ENCODE data around the gene COPE.

COPE gene

DNA sequence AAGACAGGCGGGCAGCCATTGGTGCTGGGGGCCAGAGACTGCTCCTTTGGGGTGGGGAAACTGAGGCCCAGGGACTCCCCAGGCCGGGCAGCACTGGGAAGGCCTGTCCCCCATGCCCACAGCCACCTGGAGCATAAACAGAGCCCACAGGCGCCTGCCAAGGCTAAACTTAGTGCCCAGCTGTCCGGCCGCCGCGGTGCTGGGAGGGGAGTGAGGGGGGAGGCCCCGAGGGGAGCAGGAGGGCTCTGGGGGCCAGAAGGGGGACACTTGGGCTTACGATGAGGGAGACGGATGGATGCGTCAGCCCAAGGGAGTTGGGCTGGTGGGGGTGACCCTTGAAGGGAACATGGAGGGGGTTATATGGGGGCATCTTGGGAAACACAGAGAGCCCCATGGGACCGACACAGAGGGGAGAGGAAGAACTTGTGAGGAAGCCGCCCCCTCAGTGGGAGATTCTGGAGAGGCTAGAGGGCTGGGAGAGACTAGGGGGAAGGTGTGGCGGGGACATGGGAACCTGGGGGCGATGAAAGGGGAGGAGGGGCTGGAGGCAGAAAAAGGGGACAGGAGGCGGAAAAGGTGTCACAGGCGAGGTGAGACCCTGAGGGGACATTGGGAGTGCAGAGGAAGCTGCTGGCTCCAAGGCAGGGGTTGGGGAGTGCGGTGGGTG lies 25.5 kb downstream of the COPE start:
- DNase-seq, result no peak

DNA sequence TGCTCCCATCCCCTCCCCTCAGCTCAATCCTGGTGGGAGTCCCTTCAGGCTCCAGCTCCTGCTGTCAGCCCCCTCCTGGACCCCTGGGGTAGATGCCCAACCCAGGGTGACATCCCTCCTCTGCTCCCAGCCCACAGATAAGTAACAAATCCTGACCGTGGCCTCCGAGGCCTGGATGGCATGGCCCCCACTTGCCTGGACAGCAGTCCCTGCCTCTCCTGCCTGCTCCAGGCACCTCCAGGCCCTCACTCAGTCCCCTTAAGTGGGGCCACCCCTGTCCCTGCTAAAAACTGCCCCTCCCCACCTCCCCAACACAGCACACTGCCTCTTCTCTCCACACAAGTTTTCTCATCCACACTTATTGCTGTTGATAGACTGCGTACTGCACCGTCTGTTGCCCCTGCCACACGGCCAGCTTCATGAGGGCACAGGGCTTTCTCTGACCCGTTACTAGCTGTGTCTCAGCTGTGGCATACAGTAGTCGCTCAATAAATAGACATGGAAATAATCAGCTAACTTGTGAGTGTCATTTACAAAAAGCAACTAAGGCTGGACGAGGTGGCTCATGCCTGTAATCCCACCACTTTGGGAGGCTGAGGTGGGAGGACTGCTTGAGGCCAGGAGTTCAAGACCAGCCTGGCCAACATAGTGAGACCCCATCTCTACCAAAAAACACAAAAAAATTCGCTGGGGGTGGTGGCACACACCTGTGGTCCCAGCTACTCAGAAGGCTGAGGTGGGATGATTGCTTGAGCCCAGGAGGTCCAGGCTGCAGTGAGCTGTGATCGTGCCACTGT lies 29.0 kb downstream of the COPE start:
- no peak for DNase-seq

DNA sequence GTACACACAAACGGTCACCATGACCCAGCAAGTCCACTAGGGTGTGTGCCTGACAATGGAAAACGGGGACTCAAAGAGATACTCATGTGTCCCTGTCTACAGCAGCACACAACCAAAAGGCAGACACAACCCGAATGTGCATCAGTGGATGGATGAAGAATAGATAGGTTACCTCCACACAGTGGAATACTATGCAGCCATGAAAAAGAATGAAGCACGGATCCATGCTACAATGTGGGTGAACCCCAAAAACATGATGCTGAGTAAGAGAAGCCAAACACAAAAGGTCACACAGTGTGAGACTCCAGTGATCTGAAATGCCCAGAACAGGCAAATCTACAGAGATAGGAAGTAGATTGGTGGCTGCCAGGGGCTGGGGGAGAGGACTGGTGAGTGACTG lies 32.2 kb downstream of the COPE start:
- no peak for DNase-seq

DNA sequence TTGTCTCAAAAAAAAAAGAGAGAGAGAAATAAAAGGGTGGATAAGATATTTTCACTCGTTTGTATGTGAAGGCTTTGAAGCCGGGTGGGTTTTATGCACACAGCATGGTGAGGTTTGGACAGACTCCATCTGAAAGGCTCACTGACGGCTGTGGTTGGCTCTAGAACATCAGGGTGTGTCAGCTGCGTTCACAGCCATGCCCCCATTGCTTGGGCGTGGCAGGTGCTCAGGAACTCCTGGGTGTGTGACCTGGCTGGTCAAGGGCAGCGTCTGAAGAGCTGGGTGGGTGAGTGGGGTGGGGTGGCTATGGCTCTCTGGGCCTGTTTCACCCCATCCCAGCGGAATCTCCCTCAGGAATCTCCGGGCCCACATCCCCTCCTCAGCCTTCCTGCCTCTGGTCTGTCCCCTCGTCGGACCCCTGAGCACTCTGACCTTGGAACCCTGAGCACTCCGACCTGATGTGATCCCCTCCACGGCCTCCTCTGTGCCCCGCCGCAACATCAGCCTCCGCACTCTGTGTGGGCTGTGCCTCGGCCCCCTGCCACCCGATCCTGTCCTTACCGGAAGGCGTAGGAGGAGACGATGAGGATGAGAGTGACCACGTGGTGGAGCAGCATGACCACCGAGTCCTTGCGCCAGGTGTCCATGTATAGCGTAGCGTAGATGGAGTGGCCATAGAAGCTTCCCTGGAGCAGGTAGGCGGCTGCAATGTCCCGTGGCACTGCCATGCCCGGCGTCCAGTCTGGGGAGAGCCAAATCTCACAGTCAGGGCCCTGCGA lies 35.5 kb downstream of the COPE start:
- peak; percentile 13 for DNase-seq

DNA sequence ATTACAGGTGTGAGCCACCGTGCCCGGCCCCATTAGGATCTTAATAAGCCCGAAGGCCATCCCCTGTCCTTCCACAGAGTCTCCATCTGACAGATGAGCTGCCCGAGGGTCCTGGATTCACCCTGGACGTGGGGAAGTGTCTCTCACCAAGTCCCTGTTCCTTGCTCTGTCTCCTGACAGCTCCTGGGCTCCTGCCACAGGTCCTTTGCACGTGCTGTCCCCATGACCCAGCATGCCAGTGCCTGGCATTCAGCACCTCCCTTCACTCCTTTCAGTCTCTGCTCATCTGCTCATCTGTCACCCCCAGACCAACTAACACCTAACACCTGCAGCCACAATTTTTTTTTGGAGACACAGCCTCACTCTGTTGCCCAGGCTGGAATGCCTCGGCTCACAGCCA lies 37.7 kb downstream of the COPE start:
- DNase-seq, result no peak

DNA sequence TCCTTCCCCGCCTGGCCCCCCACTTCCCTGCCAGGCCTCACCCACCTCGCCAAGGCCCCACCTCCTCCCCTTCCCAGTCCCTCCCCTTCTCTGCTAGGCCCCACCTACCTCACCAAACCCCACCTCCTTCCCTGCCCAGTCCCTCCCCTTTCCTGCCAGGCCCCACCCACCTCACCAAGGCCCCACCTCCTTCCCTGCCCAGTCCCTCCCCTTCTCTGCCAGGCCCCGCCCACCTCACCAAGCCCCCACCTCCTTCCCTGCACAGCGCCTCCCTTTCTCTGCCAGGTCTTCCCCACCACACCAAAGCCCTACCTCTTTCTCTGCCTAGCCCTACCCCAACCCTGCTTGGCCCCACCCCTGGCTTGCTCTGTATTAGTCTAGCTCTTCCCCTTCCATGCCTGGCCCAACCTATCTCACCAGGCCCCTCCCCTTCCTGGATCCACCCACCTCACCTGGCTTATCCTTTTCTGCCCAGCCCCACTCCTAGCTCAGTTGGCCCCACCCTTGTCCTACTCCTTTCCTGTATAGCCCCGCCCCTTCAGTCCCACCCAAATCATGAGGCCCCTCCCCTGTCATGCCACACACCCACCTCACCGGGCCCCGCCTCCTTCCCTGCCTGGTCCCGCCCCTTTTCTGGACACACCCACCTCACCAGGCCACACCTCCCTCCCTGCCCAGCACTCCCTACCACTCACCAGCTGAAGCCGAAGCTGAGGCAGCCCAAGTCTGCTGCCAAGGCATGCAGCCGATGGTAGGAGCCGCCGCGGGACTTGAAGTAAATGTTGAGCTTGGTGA lies 39.4 kb downstream of the COPE start:
- DNase-seq, result peak; percentile 70

DNA sequence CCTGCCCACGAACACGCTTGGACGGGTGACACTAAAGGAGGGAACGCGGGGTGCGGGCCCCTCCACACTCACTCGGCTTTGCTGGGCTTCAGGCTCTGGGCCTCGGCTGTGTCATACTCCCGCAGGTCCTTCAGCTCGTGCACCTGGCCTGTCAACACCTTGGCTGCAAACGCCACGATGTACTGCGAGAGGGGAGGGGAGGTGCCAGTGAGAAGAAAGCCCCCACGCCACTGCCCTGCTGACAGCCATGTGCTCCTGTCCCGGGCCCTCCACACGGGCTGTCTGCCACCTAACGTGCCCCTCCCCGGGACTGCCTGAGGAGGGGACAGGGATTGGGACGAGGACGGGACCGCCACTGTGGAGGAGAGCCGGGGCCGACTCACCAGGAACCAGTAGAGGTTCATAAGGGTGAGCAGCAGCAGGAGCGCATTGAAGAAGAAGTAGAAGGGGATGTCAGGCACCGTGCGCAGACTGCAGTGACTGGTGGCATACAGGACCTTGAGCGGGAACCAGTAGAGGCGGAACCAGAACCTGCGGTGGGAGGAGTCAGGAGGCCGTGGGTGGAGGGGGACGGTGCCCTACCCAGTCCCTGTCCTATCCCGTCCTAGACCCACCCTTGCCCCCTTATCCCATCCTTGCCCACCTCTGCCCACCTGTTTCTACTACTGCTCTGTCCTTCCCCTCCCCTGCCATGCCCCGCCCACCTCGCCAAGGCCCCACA lies 40.2 kb downstream of the COPE start:
- peak; percentile 39 for DNase-seq

DNA sequence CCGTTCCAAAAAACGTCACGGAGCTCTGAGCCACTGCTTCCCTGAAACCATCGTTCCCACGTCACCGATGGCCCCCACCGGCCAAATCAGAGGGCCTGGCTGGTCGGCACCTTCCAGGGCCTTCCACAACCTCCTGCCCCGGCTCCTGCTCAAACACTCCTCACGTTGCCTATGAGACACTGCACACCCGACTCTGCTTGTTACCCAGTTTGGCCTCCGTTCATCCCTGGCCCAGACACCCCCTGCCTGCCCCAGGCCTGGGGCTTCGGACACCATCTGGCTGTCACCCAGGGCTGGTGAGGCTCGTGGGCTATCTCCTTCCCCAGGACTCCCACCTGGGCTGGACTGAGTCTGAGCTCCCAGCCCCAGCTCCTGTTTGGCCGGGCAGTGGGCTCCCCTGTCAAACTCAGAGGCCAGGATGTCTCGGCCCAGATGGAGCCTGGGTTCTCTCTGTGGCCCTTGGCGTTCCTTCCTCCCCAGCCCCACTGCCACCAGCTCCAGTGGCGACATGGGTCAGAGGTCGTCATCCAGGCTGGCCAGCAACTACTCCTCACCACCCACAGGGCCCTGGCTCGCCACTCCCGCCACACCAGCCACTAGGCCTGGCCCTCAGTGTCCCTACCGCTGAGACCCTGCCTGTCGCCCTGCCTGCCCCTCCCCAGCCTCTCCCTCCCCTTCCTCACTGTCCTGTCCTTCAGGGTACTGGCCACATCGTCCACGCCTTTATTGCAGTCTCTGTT lies 41.0 kb downstream of the COPE start:
- no peak for DNase-seq

DNA sequence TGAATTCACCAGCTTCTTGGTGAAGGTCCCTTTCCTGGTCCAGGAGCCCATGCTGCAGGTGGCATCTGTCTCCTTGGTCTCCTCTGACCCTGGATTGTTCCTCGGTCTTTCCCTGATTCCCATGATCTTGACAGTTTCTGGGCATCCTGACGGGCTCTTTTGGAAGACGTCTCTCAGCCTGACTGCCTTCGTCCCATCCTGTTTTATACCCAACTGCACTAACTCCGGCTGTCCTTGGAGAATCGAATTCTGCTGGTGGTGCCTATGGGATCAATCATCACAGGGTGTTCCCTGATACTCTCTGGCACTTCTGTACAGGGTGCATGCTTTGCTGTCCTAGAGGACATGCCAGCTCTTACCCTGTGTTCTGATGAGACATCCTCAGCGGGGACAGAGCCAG lies 42.3 kb downstream of the COPE start:
- no peak for DNase-seq

DNA sequence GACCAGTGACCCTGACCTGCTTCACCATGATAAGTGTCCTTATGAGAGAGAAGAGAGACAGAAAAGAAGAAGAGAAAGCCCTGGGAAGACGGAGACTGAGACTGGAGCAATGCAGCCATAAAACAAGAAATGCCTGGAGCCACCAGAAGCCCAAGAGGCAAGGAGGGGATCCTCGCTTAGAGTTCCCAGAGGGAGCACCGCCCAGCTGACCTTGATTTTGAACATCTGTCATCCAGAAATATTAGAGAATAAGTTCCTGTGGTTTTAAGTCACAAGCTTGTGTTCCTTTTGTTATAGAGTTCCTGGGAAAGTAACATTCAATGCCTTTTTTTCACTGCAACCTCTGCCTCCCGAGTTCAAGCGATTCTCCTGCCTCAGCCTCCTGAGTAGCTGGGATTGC lies 43.5 kb downstream of the COPE start:
- DNase-seq, result no peak

DNA sequence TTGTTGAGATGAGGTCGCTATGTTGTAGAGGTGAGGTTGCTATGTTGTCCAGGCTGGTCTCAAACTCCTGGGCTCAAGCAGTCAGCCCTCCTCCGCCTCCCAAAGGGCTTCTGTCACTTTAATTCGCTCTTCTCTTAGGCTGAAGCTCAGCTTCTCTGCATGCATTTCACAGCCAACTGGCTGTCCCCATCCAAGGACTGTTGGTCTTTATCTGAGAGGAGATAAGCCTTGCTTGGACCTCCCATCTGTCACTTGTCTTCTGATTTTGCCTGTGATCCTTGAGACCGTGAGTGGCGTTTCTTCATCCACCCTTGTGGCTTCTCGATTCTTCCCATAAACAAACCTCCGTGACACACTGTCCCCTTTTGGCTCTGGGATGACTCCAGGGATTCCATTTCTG lies 47.6 kb downstream of the COPE start:
- DNase-seq, result no peak

DNA sequence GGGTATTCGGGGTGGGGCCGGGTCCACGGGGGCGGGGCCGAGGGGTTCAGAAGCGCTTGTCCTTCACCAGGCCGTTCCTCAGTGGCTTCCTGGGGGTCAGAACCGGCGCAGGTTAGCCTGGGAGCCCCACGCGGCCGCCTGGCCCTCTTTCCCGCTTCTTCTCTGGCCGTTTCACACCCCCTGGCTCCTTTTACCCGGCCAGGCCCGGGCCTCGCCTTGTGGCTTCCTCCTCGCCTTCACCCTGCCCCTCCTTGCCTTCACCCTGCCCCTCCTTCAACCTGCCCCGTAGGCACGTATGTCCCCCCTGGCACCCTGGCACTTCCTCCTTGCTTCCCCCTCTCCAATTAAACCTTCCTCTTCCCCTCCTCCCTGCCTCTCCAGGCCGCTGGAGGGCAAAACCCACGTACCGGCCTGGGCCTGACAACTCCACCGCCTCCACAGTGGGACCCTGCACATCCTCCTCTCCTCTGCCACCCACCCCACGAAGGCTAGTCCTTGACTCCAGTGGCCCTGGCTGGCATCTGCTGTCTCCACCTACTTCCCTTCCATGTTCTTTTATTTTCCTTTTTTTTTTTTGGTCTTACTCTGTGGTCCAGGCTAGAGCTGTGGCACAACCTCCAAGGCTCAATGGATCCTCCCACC lies 48.5 kb downstream of the COPE start:
- DNase-seq, result no peak

DNA sequence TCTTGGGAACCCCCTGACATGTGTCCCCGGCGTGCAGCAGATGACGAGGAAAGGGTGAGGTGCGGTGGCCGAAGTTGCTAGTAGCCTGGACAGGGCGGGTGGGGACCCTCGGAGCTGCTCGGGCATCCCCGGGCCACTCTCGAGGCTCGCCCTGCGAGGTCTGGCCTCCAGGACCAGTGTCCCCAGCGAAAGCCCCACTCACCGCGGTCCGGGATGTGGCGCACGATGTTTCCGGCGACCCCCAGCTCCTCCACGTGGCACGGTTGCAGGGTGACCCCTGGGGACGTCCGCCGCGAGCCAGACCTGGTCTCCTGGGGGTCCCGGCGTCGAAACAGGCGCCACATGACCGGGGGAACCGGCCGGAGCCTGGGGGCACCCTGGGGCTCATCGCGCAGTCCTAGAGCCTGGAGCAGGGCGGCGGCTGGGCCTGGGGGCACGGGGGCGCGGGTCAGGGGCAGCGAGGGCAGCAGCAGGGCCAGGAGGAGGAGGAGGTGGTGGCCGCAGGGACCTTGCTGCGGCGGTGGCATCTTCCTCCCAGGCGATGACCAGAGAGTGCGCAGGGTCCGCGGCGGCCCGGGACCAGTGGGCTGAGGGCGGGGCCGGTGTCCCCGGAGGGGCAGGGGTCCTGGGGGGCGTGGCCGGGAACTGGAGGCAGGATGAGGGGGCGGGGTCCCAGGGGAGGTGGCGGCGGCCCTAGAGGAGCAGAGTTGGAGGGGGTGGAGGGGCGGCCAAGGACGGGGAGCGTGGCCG lies 49.2 kb downstream of the COPE start:
- no peak for DNase-seq

DNA sequence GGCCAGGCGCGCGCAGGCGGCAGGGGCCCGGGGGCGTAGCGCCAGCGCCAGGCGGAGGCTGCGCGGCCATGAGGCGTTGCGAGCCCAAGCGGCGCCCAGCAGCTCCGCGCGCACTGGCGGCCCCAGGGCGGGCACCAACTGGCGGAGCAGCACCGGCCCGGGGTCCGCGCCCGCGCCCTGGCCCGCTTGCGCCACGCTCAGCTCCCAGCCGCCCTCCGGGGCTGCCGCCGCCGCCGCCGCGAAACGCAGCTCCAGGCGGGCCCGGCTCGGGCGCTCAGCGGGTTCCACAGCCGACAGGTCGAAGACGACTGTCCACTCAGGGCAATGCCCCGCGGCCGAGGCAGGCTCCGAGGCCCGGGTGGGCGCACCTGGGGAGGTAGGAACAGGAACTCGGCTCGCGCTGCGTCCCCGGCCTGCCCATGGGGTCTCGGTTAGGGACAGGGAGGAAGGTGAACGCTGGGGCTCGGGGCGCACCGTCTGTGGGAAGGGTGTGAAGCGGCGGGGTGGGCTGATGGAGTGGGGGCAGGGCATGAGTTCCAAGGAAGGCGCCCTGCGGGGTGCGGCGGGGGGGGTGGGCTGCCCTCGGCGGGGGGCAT lies 50.1 kb downstream of the COPE start:
- DNase-seq, result no peak

DNA sequence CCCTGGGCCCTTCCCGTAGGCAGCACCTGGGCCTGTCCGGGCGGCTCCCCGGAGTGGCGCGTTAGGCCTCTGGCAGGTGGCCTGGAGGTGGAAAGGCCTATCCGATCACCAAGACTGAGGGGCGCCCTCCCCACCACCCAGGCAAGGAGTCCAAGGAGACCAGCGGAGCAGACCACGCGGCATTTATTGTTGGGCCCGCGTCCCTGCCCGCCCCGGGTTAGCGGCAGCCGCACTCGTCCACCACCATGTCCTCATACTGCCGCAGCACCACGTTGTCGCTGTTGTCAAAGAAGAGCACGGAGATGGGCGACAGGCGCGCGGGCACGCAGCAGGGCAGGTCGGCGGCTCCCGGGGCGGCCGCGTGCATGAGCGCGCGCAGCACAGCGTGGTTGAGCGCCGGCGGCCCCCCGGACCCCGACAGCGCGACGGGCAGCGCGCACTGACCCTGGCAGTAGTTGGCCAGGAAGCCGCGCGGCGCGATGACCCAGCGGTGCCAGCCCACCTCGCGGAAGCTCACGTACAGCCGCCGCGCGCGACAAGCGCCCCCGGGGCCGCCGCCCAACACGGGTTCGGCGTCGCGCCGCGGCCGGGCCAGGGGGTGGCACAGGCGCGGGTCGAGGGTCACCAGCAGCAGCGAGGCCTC lies 50.7 kb downstream of the COPE start:
- no peak for DNase-seq

DNA sequence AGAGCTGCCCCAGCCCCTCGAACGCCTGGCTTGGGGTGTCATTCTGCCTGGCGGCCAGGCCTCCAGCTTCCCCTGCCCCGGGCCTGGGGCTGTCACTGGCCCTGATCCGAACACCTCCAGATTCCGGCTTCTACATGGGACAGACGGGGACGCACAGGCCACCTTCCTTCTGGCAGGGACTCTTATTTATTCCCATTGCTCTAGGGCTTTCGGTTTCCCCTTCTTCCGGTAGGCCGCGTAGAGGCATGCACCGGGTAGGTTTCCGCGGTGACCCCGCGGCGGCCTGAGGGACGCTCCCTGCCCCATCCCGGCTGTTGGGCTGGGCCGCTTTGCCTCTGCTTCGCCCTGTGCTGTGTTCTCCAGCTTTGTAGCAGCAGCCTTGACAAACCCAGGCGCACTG lies 51.4 kb downstream of the COPE start:
- no peak for DNase-seq

DNA sequence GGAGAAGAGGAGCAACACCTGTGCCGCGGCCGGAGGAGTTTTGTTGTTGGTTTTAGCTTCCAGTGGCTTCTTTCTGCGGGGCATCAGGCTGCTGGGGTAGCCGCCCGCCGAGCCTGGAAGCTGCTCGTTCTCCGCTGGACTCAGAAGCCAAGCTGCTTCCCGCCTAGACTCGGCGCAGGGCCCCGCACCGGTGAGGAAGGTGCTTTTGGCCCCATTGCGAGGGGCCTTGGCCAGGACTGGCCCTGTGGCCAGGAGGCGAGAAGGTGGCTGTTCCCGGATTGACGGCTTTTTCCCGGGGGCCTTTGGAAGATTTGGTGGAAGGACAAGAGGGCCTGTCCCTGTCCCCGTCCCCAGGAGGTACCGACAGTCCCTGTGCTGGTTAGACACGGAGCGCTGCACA lies 52.0 kb downstream of the COPE start:
- no peak for DNase-seq

DNA sequence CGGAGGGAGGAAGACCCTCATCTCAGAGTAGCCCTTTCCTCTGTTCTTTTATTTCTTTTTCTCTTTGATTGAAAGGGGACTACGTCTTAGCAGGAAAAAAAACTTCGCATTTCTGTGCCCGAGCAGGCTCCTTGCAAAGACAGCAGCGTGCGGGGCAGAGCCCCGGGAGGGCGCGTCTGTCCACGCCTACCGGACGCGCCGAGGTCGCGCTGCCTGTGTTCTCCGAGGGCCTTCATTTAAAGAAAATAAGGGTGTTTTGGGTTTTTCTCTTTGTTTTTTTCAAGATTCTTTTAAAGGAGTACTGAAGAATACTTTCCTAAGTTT lies 52.4 kb downstream of the COPE start:
- no peak for DNase-seq

DNA sequence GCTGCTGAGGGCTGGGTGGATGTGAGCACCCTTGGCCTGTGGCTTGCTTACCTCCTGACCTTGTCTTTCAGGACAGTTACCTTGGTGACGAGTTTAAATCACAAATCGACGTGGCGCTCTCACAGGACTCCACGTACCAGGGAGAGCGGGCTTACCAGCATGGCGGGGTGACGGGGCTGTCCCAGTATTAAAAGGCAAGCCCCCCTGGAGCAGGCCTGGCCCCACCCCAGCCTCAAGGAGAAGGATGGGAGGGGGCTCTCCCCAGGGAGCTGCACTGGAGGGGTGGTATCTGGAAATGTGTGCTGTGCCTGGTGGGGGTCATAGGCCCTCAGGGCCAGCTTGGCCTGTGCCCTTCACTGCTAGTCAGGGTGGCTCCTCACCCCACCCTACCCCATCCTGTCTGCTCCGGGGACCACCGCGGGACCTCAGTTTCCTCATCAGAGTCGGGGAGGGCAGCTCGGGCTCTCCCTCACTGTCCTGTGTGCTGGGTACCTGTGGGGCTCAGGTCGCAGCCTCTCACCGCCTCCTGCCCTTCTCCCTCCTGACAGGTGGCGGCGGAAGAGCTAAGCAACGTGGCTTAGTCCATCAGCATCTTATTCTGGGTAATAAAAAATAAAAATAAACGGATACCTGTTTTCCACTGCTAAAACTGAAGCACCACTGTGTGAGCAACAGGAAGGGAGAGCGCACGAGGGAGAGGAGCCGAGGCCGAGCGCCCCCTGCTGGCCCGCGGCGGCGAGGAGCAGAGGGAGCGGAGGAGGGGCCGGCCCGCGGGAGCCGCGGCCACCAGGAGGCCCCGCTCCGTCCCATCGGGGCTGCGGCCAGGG lies 53.0 kb downstream of the COPE start:
- no peak for DNase-seq

Data from DMS153 (cell line).